ENCODE data around the gene FSHB. TPM values are rescaled to one million over a fixed set of nuclear protein-coding genes. Genes with fewer than 3 reads are reported as not detected.

The FSHB gene
- total RNA-seq, 4 donors from 2014 or later: not detected

GRCh38 chr11:30216534-30216933 is 14.3 kb upstream of the FSHB start:
- intact Hi-C loops (cut with DNase I; ENCODE audit: low total_unique reads) (no loop called here), in situ Hi-C loops (cut with MboI; ENCODE audit: low pct_ligation_motif_present in 1 of 4, low pct_unique_long_range_greater_than_20kb in 1 of 4, low sequenced_read_pairs in 3 of 4) (no loop called here)
- Histone ChIP-seq H3K4me3 (no peak overlapping the region), H3K9me3 (no peaks in the 10 kb centered on the region), H3K27ac (no peak overlapping the region), H3K27me3 (no peaks in the 10 kb centered on the region), H3K4me1 (no peaks in the 10 kb centered on the region), H3K36me3 (no peaks in the 10 kb centered on the region)
- 25 to 42% methylated on average over 2 of the region's 2 CpGs for WGBS, 2 donors (ENCODE audit: low coverage in 1 of 2)
- no peak for DNase-seq
- TF ChIP-seq POLR2A (IDR thresholded peaks at IDR 0.05) (no peak), EP300 (IDR thresholded peaks at IDR 0.05; ENCODE audit: low read depth) (no peak), POLR2AphosphoS5 (IDR thresholded peaks at IDR 0.05) (no peak), CTCF (IDR thresholded peaks at IDR 0.05) (no peak)

GRCh38 chr11:30218278-30218677 is 12.5 kb upstream of the FSHB start:
- WGBS, 2 donors (ENCODE audit: low coverage in 1 of 2): 86 to 89% methylated on average over 1 to 4 of the region's 4 CpGs
- Histone ChIP-seq H3K4me1 (no peaks in the 10 kb centered on the region), H3K27ac (no peak overlapping the region), H3K27me3 (no peaks in the 10 kb centered on the region), H3K4me3 (no peak overlapping the region), H3K9me3 (no peaks in the 10 kb centered on the region), H3K36me3 (no peaks in the 10 kb centered on the region)
- DNase-seq: no peak
- TF ChIP-seq CTCF (IDR thresholded peaks at IDR 0.05) (no peak), EP300 (IDR thresholded peaks at IDR 0.05; ENCODE audit: low read depth) (no peak), POLR2AphosphoS5 (IDR thresholded peaks at IDR 0.05) (no peak), POLR2A (IDR thresholded peaks at IDR 0.05) (no peak)
- in situ Hi-C loops (cut with MboI; ENCODE audit: low pct_ligation_motif_present in 1 of 4, low pct_unique_long_range_greater_than_20kb in 1 of 4, low sequenced_read_pairs in 3 of 4) (no loop called here), intact Hi-C loops (cut with DNase I; ENCODE audit: low total_unique reads) (no loop called here)

GRCh38 chr11:30225642-30226041 is 5.2 kb upstream of the FSHB start:
- TF ChIP-seq POLR2AphosphoS5 (IDR thresholded peaks at IDR 0.05): no peak
- no peak for TF ChIP-seq EP300 (IDR thresholded peaks at IDR 0.05; ENCODE audit: low read depth)
- TF ChIP-seq POLR2A (IDR thresholded peaks at IDR 0.05): no peak
- no peak for TF ChIP-seq CTCF (IDR thresholded peaks at IDR 0.05)
- Histone ChIP-seq H3K27ac (no peak overlapping the region), H3K36me3 (no peaks in the 10 kb centered on the region), H3K4me3 (no peak overlapping the region), H3K4me1 (no peaks in the 10 kb centered on the region), H3K9me3 (no peaks in the 10 kb centered on the region), H3K27me3 (no peaks in the 10 kb centered on the region)
- intact Hi-C loops (cut with DNase I; ENCODE audit: low total_unique reads) (no loop called here), in situ Hi-C loops (cut with MboI; ENCODE audit: low pct_ligation_motif_present in 1 of 4, low pct_unique_long_range_greater_than_20kb in 1 of 4, low sequenced_read_pairs in 3 of 4) (no loop called here)
- DNase-seq: no peak

- TF ChIP-seq POLR2AphosphoS5 (IDR thresholded peaks at IDR 0.05): no peak
- no peak for TF ChIP-seq POLR2A (IDR thresholded peaks at IDR 0.05)
- no peak for TF ChIP-seq CTCF (IDR thresholded peaks at IDR 0.05)
- no peak for TF ChIP-seq EP300 (IDR thresholded peaks at IDR 0.05; ENCODE audit: low read depth)
- Histone ChIP-seq H3K4me1 (no peaks in the 10 kb centered on the region), H3K27ac (no peak overlapping the region), H3K9me3 (no peaks in the 10 kb centered on the region), H3K36me3 (no peaks in the 10 kb centered on the region), H3K27me3 (no peaks in the 10 kb centered on the region), H3K4me3 (no peak overlapping the region)
- DNase-seq: no peak
- WGBS, 2 donors (ENCODE audit: low coverage in 1 of 2): 79 to 80% methylated on average over 5 of the region's 5 CpGs
- intact Hi-C loops (cut with DNase I; ENCODE audit: low total_unique reads) (no loop called here), in situ Hi-C loops (cut with MboI; ENCODE audit: low pct_ligation_motif_present in 1 of 4, low pct_unique_long_range_greater_than_20kb in 1 of 4, low sequenced_read_pairs in 3 of 4) (no loop called here)
These were observed 2.4 kb upstream of the FSHB start for GRCh38 chr11:30228323-30228884.
